HepG2 (cell line): ENCODE data around the gene USP19. TPM values are rescaled to one million over a fixed set of nuclear protein-coding genes. Genes with fewer than 3 reads are reported as not detected.

Source experiments
- AGO1 ChIP-seq: fragments of 200-400 bp; formaldehyde crosslinking; IDR thresholded peaks from 2 replicates; pipeline ENCODE4 v1.6.1; 2017; ENCODE audit warnings: mild to moderate bottlenecking, low read depth, low read length, moderate library complexity; ENCODE audit not compliant: poor library complexity, severe bottlenecking
- CHCHD3 ChIP-seq: sonication (generic); formaldehyde crosslinking; IDR thresholded peaks from 2 replicates; pipeline ENCODE4 v1.8.0; 2022; ENCODE audit warnings: mild to moderate bottlenecking, missing genetic modification reagents, moderate library complexity
- HNF4G ChIP-seq, 2 experiments: sonication (generic) in 1 of 2; formaldehyde crosslinking in 1 of 2; IDR thresholded peaks; 2 replicates each; pipeline versions ENCODE4 v1.4.0 to v1.6.1; 2011 to 2020; ENCODE audit warnings: borderline replicate concordance in 2 of 2, low read depth in 2 of 2, mild to moderate bottlenecking in 2 of 2, low read length in 1 of 2, missing genetic modification reagents in 1 of 2, moderate library complexity in 1 of 2
- KDM5B ChIP-seq: sonication (generic); formaldehyde crosslinking; IDR thresholded peaks from 2 replicates; pipeline ENCODE4 v1.4.0; 2020; ENCODE audit warnings: missing genetic modification reagents, mild to moderate bottlenecking, borderline replicate concordance
- MIER2 ChIP-seq: IDR thresholded peaks from 2 replicates; pipeline ENCODE4 v1.6.1; 2016; ENCODE audit warnings: missing biosample characterization, missing genetic modification reagents
- NFKB2 ChIP-seq: sonication (generic); formaldehyde crosslinking; IDR thresholded peaks from 2 replicates; pipeline ENCODE4 v1.4.0; 2020; ENCODE audit warnings: missing genetic modification reagents, borderline replicate concordance
- PCBP2 ChIP-seq: fragments of 200-400 bp; formaldehyde crosslinking; optimal IDR thresholded peaks from 2 replicates; pipeline ENCODE3; 2018; ENCODE audit warnings: low read length, low read depth; ENCODE audit not compliant: poor library complexity, severe bottlenecking
- POGZ ChIP-seq: sonication (generic); formaldehyde crosslinking; IDR thresholded peaks from 2 replicates; pipeline ENCODE4 v1.4.0; 2020; ENCODE audit warnings: mild to moderate bottlenecking, missing genetic modification reagents
- RFXAP ChIP-seq: sonication (generic); formaldehyde crosslinking; IDR thresholded peaks from 2 replicates; pipeline ENCODE4 v1.4.0; 2020; ENCODE audit warnings: missing genetic modification reagents, borderline replicate concordance
- SKI ChIP-seq: fragments of 450-650 bp; IDR thresholded peaks from one replicate; pipeline ENCODE4 v1.6.1; 2018; ENCODE audit warnings: mild to moderate bottlenecking; ENCODE audit not compliant: partially characterized antibody
- STAG1 ChIP-seq: sonication (generic); formaldehyde crosslinking; IDR thresholded peaks from 2 replicates; pipeline ENCODE4 v1.4.0; 2020; ENCODE audit warnings: missing genetic modification reagents
- YEATS4 ChIP-seq: sonication (generic); formaldehyde crosslinking; IDR thresholded peaks from 2 replicates; pipeline ENCODE4 v1.4.0; 2020; ENCODE audit warnings: missing genetic modification reagents, borderline replicate concordance
- ZBTB7A ChIP-seq: sonication (generic); formaldehyde crosslinking; IDR thresholded peaks from 2 replicates; pipeline ENCODE4 v1.8.0; 2022; ENCODE audit warnings: mild to moderate bottlenecking, missing genetic modification reagents
- ZNF101 ChIP-seq: sonication (generic); formaldehyde crosslinking; IDR thresholded peaks from 2 replicates; pipeline ENCODE4 v1.4.0; 2020; ENCODE audit warnings: mild to moderate bottlenecking, low read depth, missing genetic modification reagents, borderline replicate concordance
- ZNF749 ChIP-seq: sonication (generic); formaldehyde crosslinking; IDR thresholded peaks from 2 replicates; pipeline ENCODE4 v1.8.0; 2022; ENCODE audit warnings: mild to moderate bottlenecking, missing genetic modification reagents, moderate library complexity, borderline replicate concordance
- ZNF782 ChIP-seq: sonication (generic); formaldehyde crosslinking; IDR thresholded peaks from 2 replicates; pipeline ENCODE4 v1.4.0; 2020; ENCODE audit warnings: missing genetic modification reagents, mild to moderate bottlenecking, borderline replicate concordance
- polyA plus RNA-seq, 8 experiments: library from polyadenylated mRNA; depleted of rRNA in 3 of 8; stranded (reverse) in 7 of 8; unstranded in 1 of 8; fragments of >200 nt; fragmentation: Illumina TruSeq in 4 of 8; extraction: Trizol in 4 of 8; gene quantifications; 2 replicates each; pipeline versions ENCODE4 v1.2.1 to v1.2.3, GENCODE V29; 2011 to 2016; ENCODE audit warnings: low read depth in 4 of 8, missing spikeins in 1 of 8, mixed read lengths in 1 of 8; ENCODE audit not compliant: insufficient read depth in 1 of 8
- total RNA-seq, 5 experiments: library from RNA; depleted of rRNA; stranded (reverse); fragments of >200 nt; fragmentation: Illumina TruSeq; extraction: Trizol; gene quantifications; 2 replicates each; pipeline ENCODE4 v1.2.3, GENCODE V29; 2016; ENCODE audit warnings: low read depth in 1 of 5
- TF ChIP-seq, protein P1 (sequence below): sonication (generic); formaldehyde crosslinking; conservative IDR thresholded peaks from 2 replicates; pipeline ENCODE4 v1.4.0; 2020; ENCODE audit warnings: missing genetic modification reagents
- TF ChIP-seq, protein P2 (sequence below): sonication (generic); formaldehyde crosslinking; IDR thresholded peaks from 2 replicates; pipeline ENCODE4 v1.9.0; 2022; ENCODE audit warnings: low read depth, missing genetic modification reagents
- TF ChIP-seq, protein P3 (sequence below): sonication (generic); formaldehyde crosslinking; IDR thresholded peaks from 2 replicates; pipeline ENCODE4 v1.4.0; 2020; ENCODE audit warnings: missing genetic modification reagents
- TF ChIP-seq, protein P4 (sequence below): IDR thresholded peaks from 2 replicates; pipeline ENCODE4 v1.6.1; 2016; ENCODE audit warnings: low read depth

The USP19 gene
- total and polyA plus RNA-seq, 2 of the 13 experiments (the other 11 are each of a cell fraction or from before 2014, with no cell fraction given), result 28.3 to 31.7 TPM

DNA sequence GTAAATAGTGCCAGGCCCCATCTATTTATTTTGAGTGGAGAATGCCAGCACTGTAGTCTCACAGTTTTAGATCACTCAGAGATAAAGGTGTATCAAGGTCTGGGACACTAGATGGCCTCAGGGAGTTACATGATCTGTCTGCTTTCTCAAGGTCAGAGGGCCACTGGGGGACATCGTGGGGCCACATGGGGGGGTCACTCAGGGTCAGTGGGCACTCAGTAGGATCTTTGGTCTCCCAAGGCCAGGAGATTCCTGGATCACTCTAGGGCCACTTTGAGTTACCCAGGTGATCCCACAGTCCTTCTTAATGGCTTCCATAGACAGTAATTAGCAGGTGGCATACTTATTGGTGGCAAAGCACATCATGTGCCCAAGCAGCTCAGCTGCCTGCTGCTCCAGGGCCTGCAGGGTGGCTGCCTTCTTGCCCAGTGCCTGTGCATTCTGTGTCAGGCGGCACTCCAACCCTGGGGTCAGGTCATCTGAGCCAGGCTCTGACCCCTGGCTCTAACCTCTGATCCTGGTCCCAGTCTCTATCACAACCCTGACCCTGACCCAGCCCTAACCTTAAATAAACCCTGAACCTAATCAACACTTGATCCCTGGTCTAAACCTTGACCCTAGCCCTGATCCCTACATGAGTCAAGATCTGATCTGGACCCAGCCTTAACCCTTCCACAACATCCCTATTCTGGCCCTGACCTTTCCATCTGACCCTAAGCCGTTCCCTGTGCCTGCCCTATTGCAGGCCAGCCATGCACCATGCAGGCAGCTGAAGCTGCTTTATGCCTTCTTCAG is 14.0 kb upstream of the USP19 start (continued):
- TF ChIP-seq, protein P1, sequence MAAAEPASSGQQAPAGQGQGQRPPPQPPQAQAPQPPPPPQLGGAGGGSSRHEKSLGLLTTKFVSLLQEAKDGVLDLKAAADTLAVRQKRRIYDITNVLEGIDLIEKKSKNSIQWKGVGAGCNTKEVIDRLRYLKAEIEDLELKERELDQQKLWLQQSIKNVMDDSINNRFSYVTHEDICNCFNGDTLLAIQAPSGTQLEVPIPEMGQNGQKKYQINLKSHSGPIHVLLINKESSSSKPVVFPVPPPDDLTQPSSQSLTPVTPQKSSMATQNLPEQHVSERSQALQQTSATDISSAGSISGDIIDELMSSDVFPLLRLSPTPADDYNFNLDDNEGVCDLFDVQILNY, result no peak
- TF ChIP-seq RFXAP (CRISPR knock-in tag) (no peak), POGZ (CRISPR knock-in tag) (0 out of 2 replicates have a peak, but pooled peaks have one; percentile 45), ZNF782 (CRISPR knock-in tag) (no peak), MIER2 (CRISPR knock-in tag) (no peak), HNF4G (IDR thresholded peaks at IDR 0.05; ENCODE audit: borderline replicate concordance, low read depth, low read length) (peak; percentile 83), HNF4G (CRISPR knock-in tag; IDR thresholded peaks at IDR 0.05; ENCODE audit: borderline replicate concordance, low read depth) (no peak), CHCHD3 (CRISPR knock-in tag) (no peak), NFKB2 (peak; percentile 44; the same call in 1 of the 2 replicates), ZNF749 (no peak), STAG1 (CRISPR knock-in tag) (0 out of 2 replicates have a peak, but pooled peaks have one; percentile 14), PCBP2 (no peak), ZNF101 (CRISPR knock-in tag) (no peak), KDM5B (CRISPR knock-in tag) (peak; percentile 64; the same call in 1 of the 2 replicates), YEATS4 (CRISPR knock-in tag) (peak; percentile 38; the same call in 1 of the 2 replicates), AGO1 (no peak), SKI (peak; percentile 89), ZBTB7A (CRISPR knock-in tag) (peak; percentile 48; the same call in 1 of the 2 replicates)
- TF ChIP-seq, protein P2, sequence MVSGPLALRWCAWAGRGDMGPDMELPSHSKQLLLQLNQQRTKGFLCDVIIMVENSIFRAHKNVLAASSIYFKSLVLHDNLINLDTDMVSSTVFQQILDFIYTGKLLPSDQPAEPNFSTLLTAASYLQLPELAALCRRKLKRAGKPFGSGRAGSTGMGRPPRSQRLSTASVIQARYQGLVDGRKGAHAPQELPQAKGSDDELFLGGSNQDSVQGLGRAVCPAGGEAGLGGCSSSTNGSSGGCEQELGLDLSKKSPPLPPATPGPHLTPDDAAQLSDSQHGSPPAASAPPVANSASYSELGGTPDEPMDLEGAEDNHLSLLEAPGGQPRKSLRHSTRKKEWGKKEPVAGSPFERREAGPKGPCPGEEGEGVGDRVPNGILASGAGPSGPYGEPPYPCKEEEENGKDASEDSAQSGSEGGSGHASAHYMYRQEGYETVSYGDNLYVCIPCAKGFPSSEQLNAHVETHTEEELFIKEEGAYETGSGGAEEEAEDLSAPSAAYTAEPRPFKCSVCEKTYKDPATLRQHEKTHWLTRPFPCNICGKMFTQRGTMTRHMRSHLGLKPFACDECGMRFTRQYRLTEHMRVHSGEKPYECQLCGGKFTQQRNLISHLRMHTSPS (CRISPR knock-in tag), result peak; percentile 66; the same call in 1 of the 2 replicates
- TF ChIP-seq, protein P3, sequence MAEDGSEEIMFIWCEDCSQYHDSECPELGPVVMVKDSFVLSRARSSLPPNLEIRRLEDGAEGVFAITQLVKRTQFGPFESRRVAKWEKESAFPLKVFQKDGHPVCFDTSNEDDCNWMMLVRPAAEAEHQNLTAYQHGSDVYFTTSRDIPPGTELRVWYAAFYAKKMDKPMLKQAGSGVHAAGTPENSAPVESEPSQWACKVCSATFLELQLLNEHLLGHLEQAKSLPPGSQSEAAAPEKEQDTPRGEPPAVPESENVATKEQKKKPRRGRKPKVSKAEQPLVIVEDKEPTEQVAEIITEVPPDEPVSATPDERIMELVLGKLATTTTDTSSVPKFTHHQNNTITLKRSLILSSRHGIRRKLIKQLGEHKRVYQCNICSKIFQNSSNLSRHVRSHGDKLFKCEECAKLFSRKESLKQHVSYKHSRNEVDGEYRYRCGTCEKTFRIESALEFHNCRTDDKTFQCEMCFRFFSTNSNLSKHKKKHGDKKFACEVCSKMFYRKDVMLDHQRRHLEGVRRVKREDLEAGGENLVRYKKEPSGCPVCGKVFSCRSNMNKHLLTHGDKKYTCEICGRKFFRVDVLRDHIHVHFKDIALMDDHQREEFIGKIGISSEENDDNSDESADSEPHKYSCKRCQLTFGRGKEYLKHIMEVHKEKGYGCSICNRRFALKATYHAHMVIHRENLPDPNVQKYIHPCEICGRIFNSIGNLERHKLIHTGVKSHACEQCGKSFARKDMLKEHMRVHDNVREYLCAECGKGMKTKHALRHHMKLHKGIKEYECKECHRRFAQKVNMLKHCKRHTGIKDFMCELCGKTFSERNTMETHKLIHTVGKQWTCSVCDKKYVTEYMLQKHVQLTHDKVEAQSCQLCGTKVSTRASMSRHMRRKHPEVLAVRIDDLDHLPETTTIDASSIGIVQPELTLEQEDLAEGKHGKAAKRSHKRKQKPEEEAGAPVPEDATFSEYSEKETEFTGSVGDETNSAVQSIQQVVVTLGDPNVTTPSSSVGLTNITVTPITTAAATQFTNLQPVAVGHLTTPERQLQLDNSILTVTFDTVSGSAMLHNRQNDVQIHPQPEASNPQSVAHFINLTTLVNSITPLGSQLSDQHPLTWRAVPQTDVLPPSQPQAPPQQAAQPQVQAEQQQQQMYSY (CRISPR knock-in tag), result peak; percentile 69; the same call in 1 of the 2 replicates
- TF ChIP-seq, protein P4, sequence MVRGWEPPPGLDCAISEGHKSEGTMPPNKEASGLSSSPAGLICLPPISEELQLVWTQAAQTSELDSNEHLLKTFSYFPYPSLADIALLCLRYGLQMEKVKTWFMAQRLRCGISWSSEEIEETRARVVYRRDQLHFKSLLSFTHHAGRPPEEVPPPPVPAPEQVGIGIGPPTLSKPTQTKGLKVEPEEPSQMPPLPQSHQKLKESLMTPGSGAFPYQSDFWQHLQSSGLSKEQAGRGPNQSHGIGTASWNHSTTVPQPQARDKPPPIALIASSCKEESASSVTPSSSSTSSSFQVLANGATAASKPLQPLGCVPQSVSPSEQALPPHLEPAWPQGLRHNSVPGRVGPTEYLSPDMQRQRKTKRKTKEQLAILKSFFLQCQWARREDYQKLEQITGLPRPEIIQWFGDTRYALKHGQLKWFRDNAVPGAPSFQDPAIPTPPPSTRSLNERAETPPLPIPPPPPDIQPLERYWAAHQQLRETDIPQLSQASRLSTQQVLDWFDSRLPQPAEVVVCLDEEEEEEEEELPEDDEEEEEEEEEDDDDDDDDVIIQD (CRISPR knock-in tag), result no peak
